ENCODE measurements around the gene HES3.

HES3 gene

GRCh38 chr1:6266641-6267040 is 22.7 kb downstream of the HES3 start:
- Histone ChIP-seq H3K27ac (ENCODE audit: low read length) (no peak overlapping the region), H3K4me1 (ENCODE audit: control insufficient read depth, insufficient read depth, low read length) (peaks cover 4% of the 10 kb centered on the region; the same call in 1 of the 2 replicates), H3K4me3 (ENCODE audit: low read length) (no peak overlapping the region), H3K27me3 (ENCODE audit: control insufficient read depth, insufficient read depth, low read length) (no peaks in the 10 kb centered on the region), H3K9me3 (ENCODE audit: control insufficient read depth, insufficient read depth, low read length) (no peaks in the 10 kb centered on the region), H3K36me3 (ENCODE audit: control insufficient read depth, insufficient read depth, low read length) (no peaks in the 10 kb centered on the region)
- DNase-seq (ENCODE audit: low read depth, low spot score), result no peak
- no CpG with 5 or more reads among the region's 11 CpGs for WGBS (ENCODE audit: insufficient coverage, insufficient read length)

DNA sequence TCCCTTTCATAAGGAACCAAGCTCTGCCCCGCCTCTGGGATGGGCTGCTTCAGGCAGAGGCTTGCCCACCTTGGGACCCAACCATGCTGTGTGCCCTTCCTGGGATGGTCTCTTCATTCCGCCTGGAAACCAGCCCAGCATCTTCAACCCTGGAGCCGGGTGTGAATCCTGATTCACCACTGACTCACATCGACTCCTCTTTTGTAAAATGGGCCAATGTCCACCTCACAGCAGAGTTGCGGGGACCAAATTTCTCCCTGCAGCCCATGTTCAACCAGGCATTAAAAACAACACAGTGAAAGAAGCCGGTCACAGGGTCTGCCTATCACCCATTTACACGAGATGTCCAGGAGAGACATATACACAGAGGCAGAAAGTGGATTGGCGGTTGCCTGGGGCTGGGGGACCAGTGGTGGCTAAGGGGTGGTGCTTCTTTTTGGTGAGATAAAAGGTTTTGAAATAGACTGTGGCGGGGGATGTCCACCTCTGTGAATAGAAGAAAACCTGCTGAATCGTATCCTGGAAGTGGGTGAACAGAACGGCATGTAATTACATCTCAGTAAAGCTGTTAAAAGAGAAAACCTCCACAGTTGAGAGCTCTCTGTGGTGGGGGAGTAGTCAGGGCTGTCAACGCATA is 23.8 kb downstream of the HES3 start:
- DNase-seq (ENCODE audit: low read depth, low spot score), result no peak
- H3K4me1 ChIP-seq (ENCODE audit: control insufficient read depth, insufficient read depth, low read length), result no peaks in the 10 kb centered on the region; the same call in 1 of the 2 replicates
- WGBS (ENCODE audit: insufficient coverage, insufficient read length), result no CpG with 5 or more reads among the region's 12 CpGs
- H3K27ac ChIP-seq (ENCODE audit: low read length), result no peak overlapping the region
- no peak overlapping the region for H3K4me3 ChIP-seq (ENCODE audit: low read length)
- H3K27me3 ChIP-seq (ENCODE audit: control insufficient read depth, insufficient read depth, low read length), result no peaks in the 10 kb centered on the region
- no peaks in the 10 kb centered on the region for H3K9me3 ChIP-seq (ENCODE audit: control insufficient read depth, insufficient read depth, low read length)
- no peaks in the 10 kb centered on the region for H3K36me3 ChIP-seq (ENCODE audit: control insufficient read depth, insufficient read depth, low read length)

DNA sequence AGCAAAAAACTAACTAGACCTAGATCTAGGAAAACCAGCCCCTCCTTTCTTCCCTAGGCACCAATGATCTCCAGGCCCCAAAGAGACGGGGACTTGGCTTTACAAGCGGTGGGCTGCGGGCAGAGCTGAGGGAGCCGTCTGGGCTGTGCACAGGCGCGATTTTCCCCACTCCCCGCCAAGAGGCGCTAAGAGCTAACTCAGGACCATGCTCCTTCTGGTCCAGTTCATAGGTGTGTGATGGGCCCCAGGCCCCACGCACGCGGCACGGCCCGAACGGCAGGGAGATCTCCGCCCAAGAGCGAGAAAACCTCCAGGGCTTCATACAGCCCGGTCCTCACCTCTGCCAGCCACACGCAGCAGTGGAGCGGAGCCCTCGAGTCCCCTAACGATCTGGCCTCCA is 24.4 kb downstream of the HES3 start:
- H3K4me1 ChIP-seq (ENCODE audit: control insufficient read depth, insufficient read depth, low read length), result no peaks in the 10 kb centered on the region; the same call in 1 of the 2 replicates
- H3K9me3 ChIP-seq (ENCODE audit: control insufficient read depth, insufficient read depth, low read length), result no peaks in the 10 kb centered on the region
- no peak overlapping the region for H3K27ac ChIP-seq (ENCODE audit: low read length)
- WGBS (ENCODE audit: insufficient coverage, insufficient read length), result no CpG with 5 or more reads among the region's 21 CpGs
- no peaks in the 10 kb centered on the region for H3K36me3 ChIP-seq (ENCODE audit: control insufficient read depth, insufficient read depth, low read length)
- DNase-seq (ENCODE audit: low read depth, low spot score), result no peak
- H3K27me3 ChIP-seq (ENCODE audit: control insufficient read depth, insufficient read depth, low read length), result no peaks in the 10 kb centered on the region
- H3K4me3 ChIP-seq (ENCODE audit: low read length), result no peak overlapping the region

GRCh38 chr1:6269296-6269695 is 25.3 kb downstream of the HES3 start:
- no CpG with 5 or more reads among the region's 14 CpGs for WGBS (ENCODE audit: insufficient coverage, insufficient read length)
- Histone ChIP-seq H3K4me1 (ENCODE audit: control insufficient read depth, insufficient read depth, low read length) (no peaks in the 10 kb centered on the region; the same call in 1 of the 2 replicates), H3K9me3 (ENCODE audit: control insufficient read depth, insufficient read depth, low read length) (no peaks in the 10 kb centered on the region), H3K27ac (ENCODE audit: low read length) (no peak overlapping the region), H3K4me3 (ENCODE audit: low read length) (no peak overlapping the region), H3K36me3 (ENCODE audit: control insufficient read depth, insufficient read depth, low read length) (no peaks in the 10 kb centered on the region), H3K27me3 (ENCODE audit: control insufficient read depth, insufficient read depth, low read length) (no peaks in the 10 kb centered on the region)
- no peak for DNase-seq (ENCODE audit: low read depth, low spot score)

- DNase-seq (ENCODE audit: low read depth, low spot score), result no peak
- no peak overlapping the region for H3K27ac ChIP-seq (ENCODE audit: low read length)
- H3K36me3 ChIP-seq (ENCODE audit: control insufficient read depth, insufficient read depth, low read length), result no peaks in the 10 kb centered on the region
- H3K4me3 ChIP-seq (ENCODE audit: low read length), result no peak overlapping the region
- H3K4me1 ChIP-seq (ENCODE audit: control insufficient read depth, insufficient read depth, low read length), result no peaks in the 10 kb centered on the region; the same call in 1 of the 2 replicates
- no peaks in the 10 kb centered on the region for H3K27me3 ChIP-seq (ENCODE audit: control insufficient read depth, insufficient read depth, low read length)
- no peaks in the 10 kb centered on the region for H3K9me3 ChIP-seq (ENCODE audit: control insufficient read depth, insufficient read depth, low read length)
- no CpG with 5 or more reads among the region's 22 CpGs for WGBS (ENCODE audit: insufficient coverage, insufficient read length)
Observed at GRCh38 chr1:6269720-6270400, 25.9 kb downstream of the HES3 start.

DNA sequence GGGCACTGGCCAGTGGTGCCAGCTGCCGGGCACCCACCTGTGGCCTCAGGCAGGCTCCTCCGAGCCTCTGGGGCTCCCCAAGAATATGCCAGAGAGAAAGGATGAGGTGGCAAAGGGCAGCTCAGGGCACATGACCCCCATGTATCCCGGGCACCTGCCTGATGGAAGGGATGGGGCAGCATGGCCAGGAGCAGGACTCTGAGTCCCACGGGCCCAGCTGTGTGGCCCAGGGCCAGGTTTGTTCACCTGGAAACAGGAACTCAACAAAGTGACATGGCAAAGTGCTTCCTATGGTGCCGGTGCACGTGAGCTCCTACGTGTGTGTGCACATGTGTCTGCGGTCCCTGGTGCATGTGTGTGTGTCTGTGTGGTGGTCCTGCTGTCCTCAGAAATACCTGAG is 26.4 kb downstream of the HES3 start:
- no peaks in the 10 kb centered on the region; the same call in 1 of the 2 replicates for H3K4me1 ChIP-seq (ENCODE audit: control insufficient read depth, insufficient read depth, low read length)
- H3K9me3 ChIP-seq (ENCODE audit: control insufficient read depth, insufficient read depth, low read length), result no peaks in the 10 kb centered on the region
- no peak overlapping the region for H3K27ac ChIP-seq (ENCODE audit: low read length)
- no peaks in the 10 kb centered on the region for H3K36me3 ChIP-seq (ENCODE audit: control insufficient read depth, insufficient read depth, low read length)
- H3K4me3 ChIP-seq (ENCODE audit: low read length), result no peak overlapping the region
- no peaks in the 10 kb centered on the region for H3K27me3 ChIP-seq (ENCODE audit: control insufficient read depth, insufficient read depth, low read length)
- no peak for DNase-seq (ENCODE audit: low read depth, low spot score)
- no CpG with 5 or more reads among the region's 8 CpGs for WGBS (ENCODE audit: insufficient coverage, insufficient read length)

GRCh38 chr1:6271006-6271405 is 27.0 kb downstream of the HES3 start:
- H3K9me3 ChIP-seq (ENCODE audit: control insufficient read depth, insufficient read depth, low read length), result no peaks in the 10 kb centered on the region
- H3K4me3 ChIP-seq (ENCODE audit: low read length), result no peak overlapping the region
- no peaks in the 10 kb centered on the region for H3K36me3 ChIP-seq (ENCODE audit: control insufficient read depth, insufficient read depth, low read length)
- no peak for DNase-seq (ENCODE audit: low read depth, low spot score)
- no peak overlapping the region for H3K27ac ChIP-seq (ENCODE audit: low read length)
- no peaks in the 10 kb centered on the region for H3K27me3 ChIP-seq (ENCODE audit: control insufficient read depth, insufficient read depth, low read length)
- WGBS (ENCODE audit: insufficient coverage, insufficient read length), result no CpG with 5 or more reads among the region's 4 CpGs
- H3K4me1 ChIP-seq (ENCODE audit: control insufficient read depth, insufficient read depth, low read length), result no peaks in the 10 kb centered on the region; the same call in 1 of the 2 replicates

- H3K4me3 ChIP-seq (ENCODE audit: low read length), result no peak overlapping the region
- H3K36me3 ChIP-seq (ENCODE audit: control insufficient read depth, insufficient read depth, low read length), result no peaks in the 10 kb centered on the region
- WGBS (ENCODE audit: insufficient coverage, insufficient read length), result no CpG with 5 or more reads among the region's 12 CpGs
- no peak overlapping the region for H3K27ac ChIP-seq (ENCODE audit: low read length)
- DNase-seq (ENCODE audit: low read depth, low spot score), result no peak
- no peaks in the 10 kb centered on the region for H3K27me3 ChIP-seq (ENCODE audit: control insufficient read depth, insufficient read depth, low read length)
- H3K9me3 ChIP-seq (ENCODE audit: control insufficient read depth, insufficient read depth, low read length), result no peaks in the 10 kb centered on the region
- no peaks in the 10 kb centered on the region; the same call in 1 of the 2 replicates for H3K4me1 ChIP-seq (ENCODE audit: control insufficient read depth, insufficient read depth, low read length)
Observed at GRCh38 chr1:6271554-6271953, 27.6 kb downstream of the HES3 start.

DNA sequence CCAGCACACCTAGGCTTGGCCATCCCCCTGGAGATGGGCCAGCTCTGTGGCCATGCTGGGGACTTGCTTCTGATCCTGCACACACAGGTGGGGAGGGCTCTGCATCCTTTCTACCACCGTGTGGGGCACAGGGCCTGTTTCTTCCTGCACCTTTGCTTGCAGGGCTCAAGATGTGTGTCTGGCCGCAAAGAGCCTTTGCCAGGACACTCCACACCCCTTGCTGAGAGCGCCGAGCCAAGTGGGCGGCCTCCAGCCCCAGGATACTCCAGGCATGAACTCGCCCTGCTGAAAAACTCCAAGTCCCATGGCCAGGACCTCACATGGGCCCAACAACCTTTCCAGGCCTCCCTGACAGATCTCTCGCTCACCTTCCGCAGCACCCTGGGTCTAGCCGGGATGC is 28.5 kb downstream of the HES3 start:
- Histone ChIP-seq H3K27me3 (ENCODE audit: control insufficient read depth, insufficient read depth, low read length) (no peaks in the 10 kb centered on the region), H3K36me3 (ENCODE audit: control insufficient read depth, insufficient read depth, low read length) (no peaks in the 10 kb centered on the region), H3K4me1 (ENCODE audit: control insufficient read depth, insufficient read depth, low read length) (no peaks in the 10 kb centered on the region; the same call in 1 of the 2 replicates), H3K27ac (ENCODE audit: low read length) (no peak overlapping the region), H3K9me3 (ENCODE audit: control insufficient read depth, insufficient read depth, low read length) (no peaks in the 10 kb centered on the region), H3K4me3 (ENCODE audit: low read length) (no peak overlapping the region)
- no peak for DNase-seq (ENCODE audit: low read depth, low spot score)
- no CpG with 5 or more reads among the region's 9 CpGs for WGBS (ENCODE audit: insufficient coverage, insufficient read length)

DNA sequence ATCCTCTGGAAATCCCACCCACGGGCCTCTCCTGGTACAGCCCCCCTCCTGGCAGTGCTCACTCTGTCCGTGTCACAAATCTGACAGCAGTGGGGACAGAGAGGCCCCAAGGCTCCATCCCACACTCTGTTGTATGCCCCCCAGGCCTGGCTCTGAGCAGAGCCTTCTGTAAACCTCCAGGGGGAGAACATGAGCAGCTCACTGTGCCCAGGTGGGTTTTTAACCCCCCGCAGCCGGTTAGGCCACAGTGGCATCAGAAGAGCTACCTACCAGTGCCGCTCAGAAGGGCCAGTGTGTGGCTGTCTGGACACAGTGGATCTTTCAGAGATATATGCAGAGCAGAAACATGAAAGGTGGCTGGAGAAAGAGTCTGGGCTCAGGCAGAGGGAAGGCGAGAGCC is 28.9 kb downstream of the HES3 start:
- Histone ChIP-seq H3K27ac (ENCODE audit: low read length) (no peak overlapping the region), H3K4me1 (ENCODE audit: control insufficient read depth, insufficient read depth, low read length) (no peaks in the 10 kb centered on the region; the same call in 1 of the 2 replicates), H3K4me3 (ENCODE audit: low read length) (no peak overlapping the region), H3K9me3 (ENCODE audit: control insufficient read depth, insufficient read depth, low read length) (no peaks in the 10 kb centered on the region), H3K36me3 (ENCODE audit: control insufficient read depth, insufficient read depth, low read length) (no peaks in the 10 kb centered on the region), H3K27me3 (ENCODE audit: control insufficient read depth, insufficient read depth, low read length) (no peaks in the 10 kb centered on the region)
- no CpG with 5 or more reads among the region's 6 CpGs for WGBS (ENCODE audit: insufficient coverage, insufficient read length)
- DNase-seq (ENCODE audit: low read depth, low spot score), result no peak

Data from iPS DF 6.9 (cell line).